ENCODE data around the gene PPP1R3G. TPM values are rescaled to one million over a fixed set of nuclear protein-coding genes. Genes with fewer than 3 reads are reported as not detected.
A peak's percentile ranks its signal among the peaks of the same experiment; 100 is the strongest.

The PPP1R3G gene
- total RNA-seq, 4 donors from 2014 or later: 0.10 to 1.1 (median 0.49) TPM; not detected in 1

- peaks cover 7 to 10% of the 10 kb centered on the region in 2 donors for H3K4me1 ChIP-seq
- in situ Hi-C loops (cut with MboI; ENCODE audit: low sequenced_read_pairs in 4 of 4) (loop anchor here in 3 of 4 donors (25.0 kb wide), 2 partner anchors 259 to 1409 kb away; no protein-coding TSS in a partner anchor), intact Hi-C loops (cut with DNase I; ENCODE audit: low total_unique reads) (no loop called here)
- no peaks in the 10 kb centered on the region for H3K27me3 ChIP-seq
- H3K36me3 ChIP-seq: no peaks in the 10 kb centered on the region
- no peak overlapping the region for H3K27ac ChIP-seq
- no peak for DNase-seq
- H3K4me3 ChIP-seq: no peak overlapping the region
- ATAC-seq: no peak
- TF ChIP-seq POLR2A (IDR thresholded peaks at IDR 0.05) (no peak), CTCF (IDR thresholded peaks at IDR 0.05 in 4 of 5, conservative IDR thresholded peaks at IDR 0.05 in 1 of 5) (no peak)
- no peaks in the 10 kb centered on the region for H3K9me3 ChIP-seq
Measured at GRCh38 chr6:5128351-5128750, 43.2 kb downstream of the PPP1R3G start.

DNA sequence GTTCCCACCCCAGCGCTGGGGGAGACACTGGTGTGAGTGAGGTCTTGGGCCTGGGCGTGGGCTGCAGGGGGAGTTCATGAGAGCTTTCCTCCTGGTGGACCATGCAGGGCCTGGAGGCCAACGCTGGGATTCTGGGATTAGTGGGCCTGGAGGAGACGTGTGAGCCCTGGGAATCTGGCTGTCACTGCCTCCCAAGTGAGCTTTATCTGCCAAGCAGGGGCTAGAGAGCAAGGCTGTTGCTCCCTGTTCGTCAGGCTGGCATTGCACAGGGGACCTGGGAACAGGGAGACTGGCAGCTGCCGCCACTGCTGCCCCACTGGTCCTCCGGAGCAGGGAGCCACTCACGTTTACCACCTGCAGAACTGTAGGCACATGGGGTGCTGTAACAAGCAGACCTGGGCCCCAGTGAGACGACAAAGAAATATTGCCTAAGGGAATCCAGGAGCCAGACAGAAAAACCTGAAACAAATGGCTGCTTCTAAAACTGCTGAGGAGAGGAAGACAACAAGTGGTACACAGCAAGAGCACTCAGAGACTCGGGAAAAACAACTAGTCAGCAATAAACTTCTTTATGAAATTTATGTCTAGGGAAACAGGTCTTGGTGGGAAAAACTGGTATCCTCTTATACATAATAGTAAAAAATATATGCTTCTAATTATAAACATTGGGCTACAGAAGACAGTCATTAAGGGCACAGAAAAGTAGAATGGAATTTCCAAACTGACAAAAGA is 45.2 kb downstream of the PPP1R3G start:
- no peak for DNase-seq
- Histone ChIP-seq H3K4me1 (peaks cover 7 to 10% of the 10 kb centered on the region in 2 donors), H3K27me3 (no peaks in the 10 kb centered on the region), H3K4me3 (no peak overlapping the region), H3K36me3 (no peaks in the 10 kb centered on the region), H3K27ac (no peak overlapping the region), H3K9me3 (no peaks in the 10 kb centered on the region)
- intact Hi-C loops (cut with DNase I; ENCODE audit: low total_unique reads): no loop called here
- no peak for ATAC-seq
- TF ChIP-seq POLR2A (IDR thresholded peaks at IDR 0.05) (no peak), CTCF (IDR thresholded peaks at IDR 0.05 in 4 of 5, conservative IDR thresholded peaks at IDR 0.05 in 1 of 5) (no peak)
- in situ Hi-C loops (cut with MboI; ENCODE audit: low sequenced_read_pairs in 4 of 4): loop anchor here in 3 of 4 donors (25.0 kb wide), 2 partner anchors 257 to 1407 kb away; no protein-coding TSS in a partner anchor

DNA sequence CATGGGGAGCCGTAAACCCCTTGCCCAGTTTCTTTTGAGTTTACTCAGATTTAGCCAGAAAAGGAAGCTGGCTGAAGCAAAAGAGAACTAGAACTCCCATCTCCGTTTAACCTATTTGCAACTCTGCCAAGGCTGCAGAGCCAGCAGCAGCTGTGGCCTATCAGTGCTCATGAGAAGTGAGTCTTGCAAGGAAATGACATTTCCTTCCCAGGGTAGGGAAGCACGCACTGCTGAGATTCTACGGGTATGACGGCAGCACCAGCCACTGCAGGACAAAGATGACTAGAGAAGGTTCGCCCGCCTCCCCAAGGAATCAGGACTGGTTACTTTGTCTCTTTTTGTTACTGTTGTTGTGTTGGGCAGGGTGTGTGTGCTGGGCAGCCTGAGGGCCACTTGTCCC is 47.6 kb downstream of the PPP1R3G start:
- Histone ChIP-seq H3K36me3 (no peaks in the 10 kb centered on the region), H3K4me1 (peaks cover 7 to 10% of the 10 kb centered on the region in 2 donors), H3K27me3 (no peaks in the 10 kb centered on the region), H3K4me3 (peak overlapping the region in 3 of 4 donors; percentile 7 to 42 (median 18)), H3K9me3 (no peaks in the 10 kb centered on the region), H3K27ac (peak overlapping the region; percentile 11 to 64 (median 59))
- in situ Hi-C loops (cut with MboI; ENCODE audit: low sequenced_read_pairs in 4 of 4) (loop anchor here in 3 of 4 donors (25.0 kb wide), 2 partner anchors 255 to 1405 kb away; no protein-coding TSS in a partner anchor), intact Hi-C loops (cut with DNase I; ENCODE audit: low total_unique reads) (no loop called here)
- DNase-seq (peak; percentile 33 to 35), ATAC-seq (peak; percentile 82 to 88)
- peak; percentile 14 to 28 for TF ChIP-seq POLR2A (IDR thresholded peaks at IDR 0.05)
- TF ChIP-seq CTCF (IDR thresholded peaks at IDR 0.05 in 4 of 5, conservative IDR thresholded peaks at IDR 0.05 in 1 of 5): no peak

GRCh38 chr6:5133943-5134342 is 48.8 kb downstream of the PPP1R3G start:
- Histone ChIP-seq H3K4me3 (no peak overlapping the region), H3K27ac (no peak overlapping the region), H3K36me3 (no peaks in the 10 kb centered on the region), H3K9me3 (no peaks in the 10 kb centered on the region), H3K4me1 (peaks cover 7 to 10% of the 10 kb centered on the region in 2 donors), H3K27me3 (no peaks in the 10 kb centered on the region)
- ATAC-seq (no peak), DNase-seq (no peak)
- intact Hi-C loops (cut with DNase I; ENCODE audit: low total_unique reads) (no loop called here), in situ Hi-C loops (cut with MboI; ENCODE audit: low sequenced_read_pairs in 4 of 4) (loop anchor here in 3 of 4 donors (25.0 kb wide), 2 partner anchors 253 to 1403 kb away; no protein-coding TSS in a partner anchor)
- no peak for TF ChIP-seq POLR2A (IDR thresholded peaks at IDR 0.05)
- TF ChIP-seq CTCF (IDR thresholded peaks at IDR 0.05 in 4 of 5, conservative IDR thresholded peaks at IDR 0.05 in 1 of 5): no peak
